ENCODE measurements around the gene PREPL.

DNA sequence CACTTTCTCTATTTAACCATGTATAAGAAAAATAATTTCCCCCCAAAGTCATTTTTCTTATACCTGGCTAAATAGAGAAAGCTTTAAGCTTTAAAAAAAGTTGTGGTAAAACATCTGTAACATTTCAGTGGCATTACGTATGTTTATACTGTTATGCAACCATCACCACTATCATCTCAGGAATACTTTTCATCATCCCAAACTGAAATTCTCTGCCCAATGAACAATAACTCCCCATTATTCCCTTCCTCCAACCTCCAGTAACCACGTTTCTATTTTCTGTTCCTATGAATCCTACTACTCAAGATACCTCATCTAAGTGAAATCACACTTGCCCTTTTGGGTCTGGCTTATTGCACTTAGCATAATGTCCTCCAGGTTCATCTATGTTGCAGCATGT is 87.7 kb downstream of the PREPL start:
- TF ChIP-seq SUZ12 (IDR thresholded peaks at IDR 0.05) (no peak), BHLHE40 (IDR thresholded peaks at IDR 0.05; ENCODE audit: borderline replicate concordance) (no peak), ELF4 (IDR thresholded peaks at IDR 0.05) (no peak), TARDBP (IDR thresholded peaks at IDR 0.05) (no peak), CTBP1 (IDR thresholded peaks at IDR 0.05; ENCODE audit: borderline replicate concordance) (no peak), HDGF (IDR thresholded peaks at IDR 0.05; ENCODE audit: borderline replicate concordance) (no peak), L3MBTL2 (conservative IDR thresholded peaks at IDR 0.05) (no peak), ARNT (IDR thresholded peaks at IDR 0.05) (no peak)

All from HEK293T (cell line).